WTC11 (cell line): ENCODE measurements around the gene ECD.
"Not testable (repeated sequence)": the region's sequence is repeated elsewhere in the genome, so short reads cannot be mapped to it uniquely, and the experiment has no call there.

Experiments
- NFE2L1 ChIP-seq: sonication (generic); formaldehyde crosslinking; IDR thresholded peaks from 2 replicates; pipeline ENCODE4 v1.8.1; 2023; ENCODE audit warnings: missing genetic modification reagents
- SOX15 ChIP-seq: fragments of 250-450 bp; sonication (Bioruptor Pico); IDR thresholded peaks from 2 replicates; pipeline ENCODE4 v1.9.0; 2021; ENCODE audit warnings: mild to moderate bottlenecking
- TP53 ChIP-seq: sonication (generic); formaldehyde crosslinking; IDR thresholded peaks from 2 replicates; pipeline ENCODE4 v1.8.1; 2023; ENCODE audit warnings: mild to moderate bottlenecking, missing genetic modification reagents
- ZNF416 ChIP-seq: fragments of 250-450 bp; sonication (Bioruptor Pico); IDR thresholded peaks from 2 replicates; pipeline ENCODE4 v1.9.0; 2021; ENCODE audit warnings: mild to moderate bottlenecking, inconsistent platforms
- TF ChIP-seq, protein P1 (sequence below): fragments of 200-600 bp; IDR thresholded peaks from 2 replicates; pipeline ENCODE4 v1.8.0; 2022; ENCODE audit warnings: antibody characterized with exemption
- TF ChIP-seq, protein P2 (sequence below): sonication (generic); formaldehyde crosslinking; IDR thresholded peaks from 2 replicates; pipeline ENCODE4 v1.8.1; 2022; ENCODE audit warnings: mild to moderate bottlenecking, moderate library complexity, missing genetic modification reagents

DNA sequence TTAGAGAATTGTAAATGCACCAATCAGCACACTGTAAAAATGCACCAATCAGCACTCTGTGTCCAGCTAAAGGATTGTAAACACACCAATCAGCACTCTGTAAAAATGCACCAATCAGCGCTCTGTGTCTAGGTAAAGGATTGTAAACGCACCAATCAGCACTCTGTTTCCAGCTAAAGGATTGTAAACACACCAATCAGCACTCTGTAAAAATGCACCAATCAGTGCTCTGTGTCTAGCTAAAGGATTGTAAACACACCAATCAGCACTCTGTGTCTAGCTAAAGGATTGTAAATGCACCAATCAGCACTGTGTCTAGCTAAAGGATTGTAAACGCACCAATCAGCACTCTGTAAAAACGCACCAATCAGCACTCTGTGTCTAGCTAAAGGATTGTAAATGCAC, 58.6 kb downstream of the ECD start:
- not testable (repeated sequence) for TF ChIP-seq SOX15 (CRISPR knock-in tag); TP53 (CRISPR knock-in tag); ZNF416; NFE2L1
- TF ChIP-seq, protein P1, sequence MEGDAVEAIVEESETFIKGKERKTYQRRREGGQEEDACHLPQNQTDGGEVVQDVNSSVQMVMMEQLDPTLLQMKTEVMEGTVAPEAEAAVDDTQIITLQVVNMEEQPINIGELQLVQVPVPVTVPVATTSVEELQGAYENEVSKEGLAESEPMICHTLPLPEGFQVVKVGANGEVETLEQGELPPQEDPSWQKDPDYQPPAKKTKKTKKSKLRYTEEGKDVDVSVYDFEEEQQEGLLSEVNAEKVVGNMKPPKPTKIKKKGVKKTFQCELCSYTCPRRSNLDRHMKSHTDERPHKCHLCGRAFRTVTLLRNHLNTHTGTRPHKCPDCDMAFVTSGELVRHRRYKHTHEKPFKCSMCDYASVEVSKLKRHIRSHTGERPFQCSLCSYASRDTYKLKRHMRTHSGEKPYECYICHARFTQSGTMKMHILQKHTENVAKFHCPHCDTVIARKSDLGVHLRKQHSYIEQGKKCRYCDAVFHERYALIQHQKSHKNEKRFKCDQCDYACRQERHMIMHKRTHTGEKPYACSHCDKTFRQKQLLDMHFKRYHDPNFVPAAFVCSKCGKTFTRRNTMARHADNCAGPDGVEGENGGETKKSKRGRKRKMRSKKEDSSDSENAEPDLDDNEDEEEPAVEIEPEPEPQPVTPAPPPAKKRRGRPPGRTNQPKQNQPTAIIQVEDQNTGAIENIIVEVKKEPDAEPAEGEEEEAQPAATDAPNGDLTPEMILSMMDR = not testable (repeated sequence)
- TF ChIP-seq, protein P2, sequence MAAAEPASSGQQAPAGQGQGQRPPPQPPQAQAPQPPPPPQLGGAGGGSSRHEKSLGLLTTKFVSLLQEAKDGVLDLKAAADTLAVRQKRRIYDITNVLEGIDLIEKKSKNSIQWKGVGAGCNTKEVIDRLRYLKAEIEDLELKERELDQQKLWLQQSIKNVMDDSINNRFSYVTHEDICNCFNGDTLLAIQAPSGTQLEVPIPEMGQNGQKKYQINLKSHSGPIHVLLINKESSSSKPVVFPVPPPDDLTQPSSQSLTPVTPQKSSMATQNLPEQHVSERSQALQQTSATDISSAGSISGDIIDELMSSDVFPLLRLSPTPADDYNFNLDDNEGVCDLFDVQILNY (CRISPR knock-in tag) = not testable (repeated sequence)
